ENCODE data around the gene LRRC32. TPM values are rescaled to one million over a fixed set of nuclear protein-coding genes. Genes with fewer than 3 reads are reported as not detected.
A peak's percentile ranks its signal among the peaks of the same experiment; 100 is the strongest.

The LRRC32 gene
- total RNA-seq, 2 experiments from 2014 or later, result 1.8 to 2.4 TPM

DNA sequence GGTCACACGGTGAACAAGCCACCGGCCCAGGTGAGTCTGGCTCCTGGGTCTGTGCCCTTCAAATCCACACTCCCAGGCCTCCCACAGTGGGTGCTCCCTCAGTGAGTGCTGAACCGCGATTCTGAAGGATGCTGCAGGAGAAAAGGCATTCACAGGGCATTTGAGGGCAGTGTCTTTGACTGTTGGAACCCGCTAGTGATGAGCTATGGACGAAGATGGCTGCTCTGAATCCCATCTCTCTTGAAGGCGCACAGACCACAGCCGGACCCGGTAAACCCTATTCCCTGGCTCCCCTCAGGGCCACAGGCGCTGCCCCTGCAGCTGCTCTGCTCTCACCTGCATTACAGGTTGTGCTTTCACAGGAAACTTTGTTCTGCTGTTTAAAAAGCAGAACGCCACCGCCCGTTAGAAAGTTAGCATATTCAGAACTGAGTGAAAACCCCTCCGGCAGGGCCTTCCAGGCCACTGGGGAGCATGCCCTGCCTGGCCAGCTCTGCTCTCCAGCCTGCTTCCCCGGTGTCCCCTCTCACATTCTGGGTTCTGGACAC is 3.2 kb downstream of the LRRC32 start:
- Histone ChIP-seq H3K4me3 (ENCODE audit: low read length) (peak overlapping the region; percentile 10), H3K4me1 (ENCODE audit: insufficient read depth, low read length) (peaks cover 49% of the 10 kb centered on the region), H3K9me3 (ENCODE audit: control insufficient read depth in 1 of 2, insufficient read depth in 1 of 2, low read length in 2 of 2) (peaks cover 0 to 5% of the 10 kb centered on the region in 2 experiments), H3K27ac (ENCODE audit: low read depth in 1 of 2, low read length in 2 of 2) (no peak overlapping the region), H3K36me3 (ENCODE audit: insufficient read depth, low read length) (no peaks in the 10 kb centered on the region), H3K27me3 (ENCODE audit: control insufficient read depth in 1 of 2, insufficient read depth in 2 of 2, low read length in 2 of 2) (peaks cover 12 to 16% of the 10 kb centered on the region in 2 experiments)
- ATAC-seq (ENCODE audit: poor library complexity) (no peak), DNase-seq (no peak)
- Mint-ChIP-seq H3K9me3 (no peaks in the 10 kb centered on the region), H3K4me3 (peak overlapping the region; percentile 46), H3K4me1 (ENCODE audit: low read depth) (peaks cover 38% of the 10 kb centered on the region), H3K27ac (no peak overlapping the region), H3K27me3 (peaks cover 39% of the 10 kb centered on the region), H3K36me3 (ENCODE audit: low read depth) (no peaks in the 10 kb centered on the region)
- no peak for TF ChIP-seq CTCF (IDR thresholded peaks at IDR 0.05)
- intact Hi-C loops (cut with DNase I, micrococcal nuclease), result no loop called here
- POLR2A ChIA-PET, result no interaction called here
- CTCF ChIA-PET, result no interaction called here

GRCh38 chr11:76666830-76667229 is 3.7 kb downstream of the LRRC32 start:
- H3K4me3 ChIP-seq (ENCODE audit: low read length), result no peak overlapping the region
- no peak overlapping the region for H3K27ac Mint-ChIP-seq

GRCh38 chr11:76666408-76666807 is 4.1 kb downstream of the LRRC32 start:
- DNase-seq (peak in 2 of 14 experiments; percentile 36 to 43), ATAC-seq (ENCODE audit: poor library complexity) (no peak)
- H3K27ac ChIP-seq (ENCODE audit: low read depth in 1 of 2, low read length in 2 of 2), result no peak overlapping the region
- peaks cover 40% of the 10 kb centered on the region for H3K4me1 ChIP-seq (ENCODE audit: insufficient read depth, low read length)
- no peak overlapping the region for H3K27ac Mint-ChIP-seq
- CTCF ChIA-PET, result no interaction called here
- peaks cover 29% of the 10 kb centered on the region for H3K4me1 Mint-ChIP-seq (ENCODE audit: low read depth)
- no peak overlapping the region for H3K4me3 Mint-ChIP-seq
- H3K9me3 Mint-ChIP-seq, result no peaks in the 10 kb centered on the region
- TF ChIP-seq CTCF (IDR thresholded peaks at IDR 0.05), result no peak
- no peaks in the 10 kb centered on the region for H3K36me3 Mint-ChIP-seq (ENCODE audit: low read depth)
- peaks cover 12 to 15% of the 10 kb centered on the region in 2 experiments for H3K27me3 ChIP-seq (ENCODE audit: control insufficient read depth in 1 of 2, insufficient read depth in 2 of 2, low read length in 2 of 2)
- H3K36me3 ChIP-seq (ENCODE audit: insufficient read depth, low read length), result no peaks in the 10 kb centered on the region
- peaks cover 0 to 5% of the 10 kb centered on the region in 2 experiments for H3K9me3 ChIP-seq (ENCODE audit: control insufficient read depth in 1 of 2, insufficient read depth in 1 of 2, low read length in 2 of 2)
- intact Hi-C loops (cut with DNase I, micrococcal nuclease), result no loop called here
- peaks cover 31% of the 10 kb centered on the region for H3K27me3 Mint-ChIP-seq
- POLR2A ChIA-PET, result no interaction called here
- no peak overlapping the region for H3K4me3 ChIP-seq (ENCODE audit: low read length)

More at GRCh38 chr11:76666830-76667229, 3.7 kb downstream of the LRRC32 start:
- H3K4me1 ChIP-seq (ENCODE audit: insufficient read depth, low read length), result peaks cover 44% of the 10 kb centered on the region
- no peak overlapping the region for H3K4me3 Mint-ChIP-seq
- DNase-seq (no peak), ATAC-seq (ENCODE audit: poor library complexity) (no peak)
- intact Hi-C loops (cut with DNase I, micrococcal nuclease), result no loop called here
- TF ChIP-seq CTCF (IDR thresholded peaks at IDR 0.05), result no peak
- no peak overlapping the region for H3K27ac ChIP-seq (ENCODE audit: low read depth in 1 of 2, low read length in 2 of 2)
- peaks cover 35% of the 10 kb centered on the region for H3K27me3 Mint-ChIP-seq
- ChIA-PET POLR2A (no interaction called here), CTCF (no interaction called here)
- no peaks in the 10 kb centered on the region for H3K36me3 Mint-ChIP-seq (ENCODE audit: low read depth)
- H3K9me3 ChIP-seq (ENCODE audit: control insufficient read depth in 1 of 2, insufficient read depth in 1 of 2, low read length in 2 of 2), result peaks cover 0 to 5% of the 10 kb centered on the region in 2 experiments
- peaks cover 12 to 16% of the 10 kb centered on the region in 2 experiments for H3K27me3 ChIP-seq (ENCODE audit: control insufficient read depth in 1 of 2, insufficient read depth in 2 of 2, low read length in 2 of 2)
- H3K4me1 Mint-ChIP-seq (ENCODE audit: low read depth), result peaks cover 33% of the 10 kb centered on the region
- no peaks in the 10 kb centered on the region for H3K9me3 Mint-ChIP-seq
- H3K36me3 ChIP-seq (ENCODE audit: insufficient read depth, low read length), result no peaks in the 10 kb centered on the region
